HG02973 (cell line): ENCODE measurements around the gene ZFAND2A.
"Not testable (repeated sequence)": the region's sequence is repeated elsewhere in the genome, so short reads cannot be mapped to it uniquely, and the experiment has no call there.

Experiments
- ATAC-seq: cut with Tn5 transposase; IDR thresholded peaks from one replicate; pipeline ENCODE4 v1.9.1; 2021; ENCODE audit warnings: moderate library complexity; ENCODE audit not compliant: unreplicated experiment

ZFAND2A gene, protein sequence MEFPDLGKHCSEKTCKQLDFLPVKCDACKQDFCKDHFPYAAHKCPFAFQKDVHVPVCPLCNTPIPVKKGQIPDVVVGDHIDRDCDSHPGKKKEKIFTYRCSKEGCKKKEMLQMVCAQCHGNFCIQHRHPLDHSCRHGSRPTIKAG

DNA sequence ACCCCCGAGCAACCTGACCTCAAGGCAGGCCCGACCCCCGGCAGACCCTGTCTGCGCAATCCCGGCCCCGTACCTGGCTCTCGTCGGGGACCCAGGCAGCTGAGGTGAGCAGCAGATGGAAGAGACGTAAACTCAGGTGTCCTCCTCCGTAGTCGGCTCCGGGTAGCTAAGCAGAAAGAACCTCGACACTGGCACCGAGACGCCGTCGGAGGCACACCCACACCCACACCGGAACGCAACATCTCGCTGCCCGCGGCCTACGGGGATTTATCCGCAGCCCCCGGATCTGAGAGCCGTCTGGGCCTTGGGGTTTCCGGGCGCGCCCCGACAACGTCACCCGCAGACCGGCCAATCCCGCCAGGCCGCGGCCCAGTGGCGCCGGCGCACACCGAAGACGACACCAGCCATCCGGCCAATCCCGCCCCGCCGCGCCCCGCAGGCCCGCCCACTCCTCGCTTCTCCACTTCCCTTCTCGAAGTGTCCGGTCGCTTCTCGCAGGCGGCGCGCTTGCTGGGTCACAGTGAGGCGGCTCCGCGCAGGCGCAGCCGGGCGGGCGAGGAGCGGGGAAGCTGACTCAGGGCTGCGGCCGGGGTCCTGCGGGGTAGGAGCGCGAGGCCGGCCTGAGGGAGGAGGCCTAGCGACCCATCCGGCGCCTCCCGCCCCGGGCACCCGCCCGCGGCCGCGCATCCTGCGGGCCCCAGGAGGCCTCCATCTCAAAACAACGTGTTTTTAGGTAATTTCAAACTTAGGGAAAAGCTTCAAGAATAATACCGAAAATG, at the start of gene ZFAND2A:
ZFAND2A (minus strand) TSS at position 306 of the 779 bp plus-strand sequence. CDS start 1,984 bp downstream, outside the sequence.
- ATAC-seq: peak; percentile 91

DNA sequence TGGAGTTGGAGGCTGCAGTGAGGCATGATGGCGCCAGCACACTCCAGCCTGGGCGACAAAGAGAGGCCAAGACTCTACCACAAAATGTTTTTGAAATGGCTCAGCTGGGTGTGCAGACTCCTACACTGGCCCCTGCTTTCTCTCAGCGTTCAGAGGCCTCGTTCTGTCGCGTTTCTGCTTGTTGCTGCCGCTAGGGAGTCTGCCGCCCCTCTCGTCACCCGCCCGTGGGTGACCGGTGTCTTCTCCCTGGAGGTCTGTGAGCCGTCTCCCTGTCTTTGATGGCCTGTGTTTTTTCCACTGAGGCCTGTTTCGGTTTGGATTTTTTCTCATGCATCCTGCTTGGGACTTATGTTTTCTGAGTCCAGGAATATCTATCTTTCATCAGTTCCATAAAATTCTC, 49.1 kb upstream of the ZFAND2A start:
- no peak for ATAC-seq

DNA sequence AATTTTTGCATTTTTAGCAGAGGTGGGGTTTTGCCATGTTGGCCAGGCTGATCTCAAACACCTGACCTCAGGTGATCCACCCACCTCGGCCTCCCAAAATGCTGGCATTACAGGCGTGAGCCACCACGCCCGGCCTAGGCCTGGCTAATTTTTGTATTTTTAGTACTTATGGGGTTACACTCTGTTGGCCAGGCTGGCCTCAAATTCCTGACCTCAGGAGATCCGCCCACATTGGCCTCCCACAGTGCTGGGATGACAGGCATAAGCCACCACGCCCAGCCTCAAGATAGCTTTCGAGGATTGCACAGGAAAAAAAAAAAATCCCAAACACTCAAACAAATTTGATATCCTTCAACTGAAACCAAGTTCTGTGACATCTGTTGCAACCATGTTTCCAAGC, 45.7 kb upstream of the ZFAND2A start:
- ATAC-seq: not testable (repeated sequence)

DNA sequence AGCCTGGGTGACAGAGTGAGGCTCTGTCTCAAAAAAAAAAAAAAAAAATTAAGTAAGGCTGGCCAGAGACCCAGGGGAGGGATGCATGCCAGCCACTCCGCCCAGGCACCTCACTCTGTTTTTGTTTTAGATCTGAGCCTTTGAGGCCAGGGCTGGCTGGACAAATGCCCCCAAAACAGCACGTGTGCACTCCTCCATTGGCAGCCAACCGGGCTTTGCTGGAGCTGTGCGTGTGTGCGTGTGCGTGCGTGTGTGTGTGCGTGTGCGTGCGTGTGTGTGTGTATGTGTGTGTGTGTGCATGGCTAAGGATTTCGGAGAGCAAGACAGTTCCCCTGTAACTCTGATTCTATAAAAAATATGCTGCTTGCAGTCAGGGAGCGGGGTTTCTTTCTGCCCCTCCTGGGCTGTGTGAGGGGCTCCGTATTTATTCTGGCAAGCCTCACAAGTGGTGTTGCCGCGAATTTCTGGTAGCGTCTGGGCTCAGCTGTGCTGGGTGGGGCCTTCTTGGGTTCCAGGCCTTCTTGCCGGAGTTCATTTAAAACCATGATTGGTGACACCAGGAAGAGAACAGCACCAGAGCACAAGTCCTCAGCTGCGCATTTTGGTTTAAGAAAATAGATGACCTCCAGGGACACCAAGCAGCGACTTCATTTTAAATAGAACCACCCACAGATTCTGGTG, 44.6 kb upstream of the ZFAND2A start:
- no peak for ATAC-seq

DNA sequence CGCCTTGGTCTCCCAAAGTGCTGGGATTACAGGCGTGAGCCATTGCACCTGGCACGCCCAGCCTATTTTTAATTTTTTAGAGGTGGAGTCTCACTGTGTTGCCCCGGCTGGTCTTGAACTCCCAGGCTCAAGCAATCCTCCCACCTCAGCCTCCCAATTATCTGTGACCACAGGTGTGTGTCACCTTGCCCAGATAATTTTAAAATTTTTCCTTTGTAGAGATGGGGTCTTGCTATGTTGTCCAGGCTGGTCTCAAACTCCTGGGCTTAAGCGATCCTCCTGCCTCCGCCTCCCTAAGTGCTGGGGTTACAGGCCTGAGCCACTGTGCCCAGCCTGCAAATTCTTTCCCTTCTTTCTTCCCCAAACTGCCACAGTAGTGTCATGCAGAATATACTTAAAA, 42.9 kb upstream of the ZFAND2A start:
- ATAC-seq: not testable (repeated sequence)

DNA sequence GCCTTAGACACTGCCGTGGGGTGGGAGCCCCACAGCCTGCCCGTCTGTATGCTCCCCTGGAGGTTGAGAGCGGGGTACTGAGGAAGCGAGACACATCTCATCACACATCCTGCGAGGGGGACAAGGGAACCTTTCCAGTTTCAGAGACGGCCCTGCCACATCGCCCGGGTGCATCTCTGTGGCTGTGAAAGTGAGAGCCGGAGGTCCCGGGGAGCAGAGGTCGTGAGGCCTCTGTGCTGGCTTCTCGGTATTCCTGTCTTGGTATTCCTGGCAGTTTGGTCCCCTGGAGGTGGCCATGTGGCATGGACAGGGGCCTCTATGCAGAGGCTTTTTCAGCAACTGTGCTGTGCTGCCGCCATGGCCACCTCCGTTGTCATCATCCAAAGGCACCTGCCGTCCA, 41.9 kb upstream of the ZFAND2A start:
- ATAC-seq: no peak

DNA sequence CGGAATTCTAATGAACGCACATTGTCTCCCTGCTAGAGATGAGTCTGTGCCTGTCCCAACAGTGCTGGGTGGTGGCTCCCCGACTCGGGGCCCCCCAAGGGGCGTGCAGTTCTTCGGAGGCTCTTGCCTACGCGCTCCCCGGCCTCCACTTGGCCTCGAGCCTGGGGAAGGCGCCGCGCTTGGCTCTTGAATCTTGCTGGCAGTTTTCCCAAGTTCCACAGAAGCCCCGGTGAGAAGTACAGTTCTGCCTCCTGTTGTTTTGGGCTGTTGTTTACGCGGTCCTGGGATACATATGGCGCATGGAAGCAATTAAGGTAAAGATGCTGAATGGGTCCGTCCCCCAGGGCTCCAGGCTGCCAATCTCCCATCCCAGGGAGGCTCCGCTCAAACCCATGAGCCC, 40.0 kb upstream of the ZFAND2A start:
- ATAC-seq: no peak

DNA sequence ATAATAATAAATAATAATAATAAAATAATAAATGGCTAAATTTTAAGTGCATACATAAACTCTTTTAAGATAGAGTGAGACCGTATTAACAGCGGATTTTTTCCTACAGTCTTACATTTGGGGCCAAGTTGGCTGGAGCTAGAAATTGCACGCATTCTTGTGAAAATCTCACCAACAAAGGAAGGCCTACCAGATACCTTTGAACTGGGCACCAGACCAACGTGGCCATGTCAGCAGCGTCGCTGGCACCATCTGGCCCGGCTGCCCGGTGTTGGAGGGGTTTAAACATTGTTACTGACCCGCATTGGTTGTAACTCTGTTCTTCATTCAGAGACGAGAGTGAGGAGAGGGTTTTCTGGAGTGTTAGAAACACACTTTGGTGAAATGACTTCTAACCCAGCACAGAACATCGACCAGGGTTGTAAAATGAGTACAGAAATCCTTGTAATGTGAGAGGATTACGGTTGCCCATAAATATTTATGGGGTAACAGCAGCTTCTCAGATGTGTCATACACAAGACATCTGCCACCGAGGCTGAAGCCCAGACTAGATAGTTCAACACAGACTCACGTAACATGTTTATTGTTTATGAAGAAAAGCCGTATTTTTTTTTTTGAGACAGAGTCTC, 38.1 kb upstream of the ZFAND2A start:
- ATAC-seq: no peak

DNA sequence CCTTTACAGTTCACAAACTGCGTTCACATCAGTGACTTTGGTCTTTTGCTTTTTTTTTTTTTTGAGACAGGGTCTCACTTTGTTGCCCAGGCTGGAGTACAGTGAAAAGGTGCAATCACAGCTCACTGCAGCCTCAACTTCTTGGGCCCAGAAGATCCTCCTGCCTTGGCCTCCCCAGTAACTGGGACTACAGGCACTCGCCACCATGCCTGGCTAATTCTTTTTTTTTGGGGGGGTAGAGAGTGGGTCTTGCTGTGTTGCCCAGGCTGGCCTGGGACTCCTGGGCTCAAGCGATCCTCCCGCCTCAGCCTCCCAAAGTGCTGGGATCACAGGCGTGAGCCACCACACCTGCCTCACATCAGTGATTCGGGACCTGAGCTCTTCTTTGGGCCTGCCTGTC, 37.0 kb upstream of the ZFAND2A start:
- ATAC-seq: no peak

DNA sequence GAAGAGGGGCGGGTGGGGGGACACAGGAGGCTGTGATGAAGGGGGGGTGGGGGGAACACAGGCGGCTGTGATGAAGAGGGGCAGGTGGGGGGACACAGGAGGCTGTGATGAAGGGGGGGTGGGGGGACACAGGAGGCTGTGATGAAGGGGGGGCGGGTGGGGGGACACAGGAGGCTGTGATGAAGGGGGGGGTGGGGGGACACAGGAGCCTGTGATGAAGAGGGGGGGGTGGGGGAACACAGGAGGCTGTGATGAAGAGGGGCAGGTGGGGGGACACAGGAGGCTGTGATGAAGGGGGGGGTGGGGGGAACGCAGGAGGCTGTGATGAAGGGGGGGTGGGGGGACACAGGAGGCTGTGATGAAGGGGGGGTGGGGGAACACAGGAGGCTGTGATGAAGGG, 36.4 kb upstream of the ZFAND2A start:
- not testable (repeated sequence) for ATAC-seq

DNA sequence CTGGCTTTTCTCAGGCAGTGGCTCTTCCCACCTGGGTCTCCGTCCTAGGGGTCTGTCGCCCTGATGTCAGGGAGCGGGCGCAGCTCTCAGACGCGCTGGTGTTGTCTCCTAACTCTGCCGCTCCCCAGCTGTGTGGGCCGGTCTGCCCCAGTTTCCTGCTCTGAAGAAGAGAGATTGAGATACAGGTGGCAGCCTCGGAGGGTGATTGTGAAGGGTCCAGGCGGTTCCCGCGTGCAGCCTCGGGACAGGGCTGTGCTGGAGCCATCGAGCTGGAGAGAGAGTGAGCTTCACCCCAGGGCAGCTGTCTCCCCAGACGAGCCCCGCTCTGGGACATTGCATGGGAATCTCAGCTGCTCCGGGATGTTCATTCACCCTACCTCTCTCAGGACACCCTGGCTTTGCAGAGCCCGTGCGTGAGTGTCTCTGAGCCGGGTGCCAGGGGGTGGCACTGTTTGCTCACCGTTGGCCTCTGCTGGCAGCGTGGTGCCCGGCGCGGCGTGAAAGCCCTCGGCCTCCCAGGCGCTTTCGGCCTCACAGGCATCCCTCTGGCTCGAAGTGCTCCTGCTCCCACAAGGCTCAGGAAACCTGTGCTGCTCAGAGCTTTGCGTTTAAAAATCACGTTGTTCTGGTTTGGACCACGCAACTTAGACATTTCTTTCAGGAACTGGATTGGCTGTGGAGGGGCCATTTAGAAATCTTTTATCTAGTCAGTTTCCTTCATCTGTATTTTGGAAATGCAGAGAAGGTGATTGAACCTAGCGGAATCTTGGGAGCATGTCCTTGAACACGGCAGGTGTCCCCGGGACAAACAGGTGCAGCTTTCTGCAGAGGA, 33.8 kb upstream of the ZFAND2A start:
- ATAC-seq: no peak

DNA sequence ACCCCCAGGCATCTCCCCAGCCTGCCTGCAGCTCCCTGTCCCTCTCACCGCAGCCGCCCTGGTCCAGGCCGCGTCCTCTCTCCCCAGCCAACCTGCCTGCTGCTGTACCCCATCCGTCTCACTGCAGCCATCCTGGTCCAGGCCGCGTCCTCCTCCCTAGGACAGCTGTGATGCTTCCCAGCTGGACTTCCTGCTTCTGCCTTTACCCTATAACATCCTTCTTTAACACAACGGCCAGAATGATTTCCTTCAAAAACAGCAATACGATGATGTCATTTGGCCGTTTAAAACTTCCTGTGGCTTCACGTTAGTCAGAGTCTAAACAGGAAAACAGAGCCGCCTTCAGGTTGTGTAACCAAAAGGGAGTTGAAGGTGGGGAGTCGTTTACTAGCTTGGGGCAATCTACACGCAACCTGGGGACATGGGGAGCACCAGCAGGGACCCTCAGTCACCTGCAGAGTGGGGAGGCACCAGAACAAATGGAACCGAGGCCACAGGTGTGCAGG, 32.2 kb upstream of the ZFAND2A start:
- no peak for ATAC-seq

DNA sequence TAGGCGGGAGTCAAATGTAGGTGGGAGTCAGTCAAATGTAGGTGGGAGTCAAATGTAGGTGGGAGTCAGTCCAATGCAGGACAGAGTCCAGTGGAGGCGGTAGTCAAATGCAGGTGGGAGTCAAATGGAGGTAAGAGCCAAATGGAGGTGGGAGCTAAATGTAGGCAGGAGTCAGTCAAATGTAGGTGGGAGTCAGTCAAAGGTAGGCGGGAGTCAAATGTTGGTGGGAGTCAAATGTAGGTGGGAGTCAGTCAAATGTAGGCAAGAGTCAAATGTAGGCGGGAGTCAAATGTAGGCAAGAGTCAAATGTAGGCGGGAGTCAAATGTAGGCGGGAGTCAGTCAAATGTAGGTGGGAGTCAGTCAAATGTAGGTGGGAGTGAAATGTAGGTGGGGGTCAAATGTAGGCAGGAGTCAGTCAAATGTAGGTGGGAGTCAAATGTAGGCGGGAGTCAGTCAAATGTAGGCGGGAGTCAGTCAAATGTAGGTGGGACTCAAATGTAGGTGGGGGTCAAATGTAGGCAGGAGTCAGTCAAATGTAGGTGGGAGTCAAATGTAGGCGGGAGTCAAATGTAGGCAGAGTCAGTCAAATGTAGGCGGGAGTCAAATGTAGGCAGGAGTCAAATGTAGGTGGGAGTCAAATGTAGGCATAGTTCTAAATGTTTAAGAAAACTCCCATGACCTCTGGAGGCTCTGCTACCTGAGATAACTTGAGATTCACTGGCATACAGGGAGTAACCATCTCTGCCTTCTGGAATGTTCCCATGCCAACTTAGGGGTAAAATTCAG, 30.2 kb upstream of the ZFAND2A start:
- no peak for ATAC-seq

DNA sequence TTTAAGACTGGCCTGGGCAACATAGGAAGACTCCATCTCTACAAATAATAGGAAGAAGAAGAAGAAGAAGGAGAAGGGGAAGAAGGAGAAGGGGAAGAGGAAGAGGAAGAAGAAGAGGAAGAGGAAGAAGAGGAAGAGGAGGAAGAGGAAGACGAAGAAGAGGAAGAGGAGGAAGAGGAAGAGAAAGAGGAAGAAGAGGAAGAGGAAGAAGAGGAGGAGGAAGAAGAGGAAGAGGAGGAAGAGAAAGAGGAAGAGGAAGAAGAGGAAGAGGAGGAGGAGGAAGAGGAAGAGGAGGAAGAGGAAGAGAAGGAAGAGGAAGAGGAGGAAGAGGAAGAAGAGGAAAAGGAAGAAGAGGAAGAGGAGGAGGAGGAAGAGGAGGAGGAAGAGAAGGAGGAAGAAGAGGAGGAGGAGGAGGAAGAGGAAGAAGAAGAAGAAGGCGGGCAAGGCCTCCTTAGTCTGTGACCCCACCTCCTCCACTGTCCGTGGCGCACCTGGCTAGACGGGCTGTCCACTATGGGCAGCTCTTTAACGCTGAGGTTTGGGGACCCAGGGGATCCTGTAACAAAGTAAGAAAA, 28.8 kb upstream of the ZFAND2A start:
- ATAC-seq: no peak

DNA sequence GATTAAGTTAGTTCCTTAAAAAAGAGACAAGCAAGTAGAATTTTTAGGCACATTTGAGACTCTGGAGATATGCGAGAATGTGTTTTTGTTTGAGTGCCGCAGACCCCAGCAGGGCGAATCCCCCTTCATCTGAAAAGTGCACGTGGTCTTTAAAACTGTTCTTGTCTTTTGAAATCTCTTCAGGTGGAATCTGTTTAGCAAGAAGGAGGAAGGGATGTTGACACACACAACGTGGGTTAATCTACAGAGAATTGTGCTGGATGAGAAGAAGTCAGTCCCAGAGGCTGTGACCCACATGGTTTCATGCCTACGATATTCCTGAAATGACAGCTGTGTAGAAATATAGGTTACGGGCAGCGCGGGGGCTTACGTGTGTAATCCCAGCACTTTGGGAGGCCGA, 27.1 kb upstream of the ZFAND2A start:
- no peak for ATAC-seq

DNA sequence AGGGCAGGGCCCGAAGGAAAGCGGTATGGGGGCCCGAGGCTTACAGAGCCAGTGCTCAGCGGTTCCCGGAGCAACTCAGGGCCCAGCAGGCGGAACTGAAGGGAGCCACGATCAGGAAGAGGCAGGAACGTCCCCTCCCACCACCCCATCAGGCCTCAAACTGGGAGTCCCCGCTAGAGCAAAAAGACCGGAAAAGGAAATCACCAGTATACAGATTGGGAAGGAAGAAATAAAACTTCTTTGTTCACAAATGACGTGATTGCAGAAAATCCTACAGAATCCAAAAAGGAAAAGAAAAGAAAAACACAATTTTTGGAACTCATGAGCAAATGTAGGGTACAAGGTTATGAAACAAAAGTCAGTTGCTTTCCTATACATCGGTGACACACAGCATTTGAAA, 21.6 kb upstream of the ZFAND2A start:
- no peak for ATAC-seq

DNA sequence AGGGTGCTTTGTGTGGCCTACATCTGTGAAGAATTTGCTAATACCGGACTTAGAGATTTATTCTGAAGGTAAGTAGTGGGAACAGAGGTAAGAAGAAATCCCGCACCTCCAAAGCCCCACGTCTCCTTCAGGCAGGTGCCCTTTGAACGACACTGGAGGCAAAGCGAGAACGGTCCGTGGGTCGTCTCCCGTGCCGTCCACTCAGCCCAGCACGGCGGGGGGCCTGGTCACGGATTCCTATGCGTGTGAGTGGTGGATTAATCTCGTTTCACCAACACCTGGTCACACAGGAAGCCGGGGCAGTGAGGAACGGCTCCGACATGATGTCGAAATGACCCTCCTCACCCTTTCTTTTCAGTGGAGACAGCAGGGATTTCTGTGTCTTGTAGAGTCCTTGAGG, 21.0 kb upstream of the ZFAND2A start:
- no peak for ATAC-seq

DNA sequence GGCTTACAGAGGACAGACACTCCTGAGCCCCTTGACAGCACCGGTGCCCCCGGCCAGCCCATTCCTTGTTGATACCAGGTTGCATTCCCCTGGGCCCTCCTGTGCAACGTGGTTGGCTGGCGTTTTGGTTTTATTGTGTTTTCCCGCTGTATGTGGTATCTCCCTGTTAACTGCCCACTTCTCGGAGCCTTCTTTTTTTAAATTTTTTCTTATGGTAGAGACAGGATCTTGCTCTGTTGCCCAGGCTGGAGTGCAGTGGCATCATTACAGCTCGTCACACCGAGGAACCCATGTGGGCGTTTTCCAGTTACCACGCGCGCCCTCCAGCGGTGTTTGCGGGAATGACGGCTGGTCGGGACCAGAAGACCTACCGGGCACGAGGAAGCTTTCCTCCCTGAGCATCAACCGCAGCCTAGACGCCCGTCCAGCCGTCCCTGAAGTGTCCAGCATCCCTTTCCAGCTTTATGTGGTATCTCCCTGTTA, 16.9 kb upstream of the ZFAND2A start:
- ATAC-seq: no peak
